Measurements from ENCODE around the gene SRMS. TPM values are rescaled to one million over a fixed set of nuclear protein-coding genes. Genes with fewer than 3 reads are reported as not detected.

The SRMS gene
- total and polyA plus RNA-seq, 7 donors: 0.19 to 2.4 TPM; not detected in 5

GRCh38 chr20:63589261-63590217 lies 42.0 kb upstream of the SRMS start:
- 91 to 93% methylated on average over 38 of the region's 38 CpGs for WGBS, 2 donors
- no peak for DNase-seq

GRCh38 chr20:63588641-63589041 lies 41.1 kb upstream of the SRMS start:
- 94% methylated on average over 11 of the region's 11 CpGs for WGBS, 2 donors
- Histone ChIP-seq H3K4me1 (no peaks in the 10 kb centered on the region), H3K36me3 (peaks cover 26 to 57% (median 30%) of the 10 kb centered on the region in 4 donors), H3K9me3 (no peaks in the 10 kb centered on the region), H3K4me3 (no peak overlapping the region), H3K27ac (no peak overlapping the region), H3K27me3 (no peaks in the 10 kb centered on the region)
- intact Hi-C loops (cut with DNase I): no loop called here
- TF ChIP-seq EP300 (IDR thresholded peaks at IDR 0.05) (no peak), CTCF (IDR thresholded peaks at IDR 0.05) (no peak), POLR2A (IDR thresholded peaks at IDR 0.05) (no peak), POLR2AphosphoS5 (IDR thresholded peaks at IDR 0.05) (no peak)
- DNase-seq: no peak

More at GRCh38 chr20:63589261-63590217, 42.0 kb upstream of the SRMS start:
- H3K4me3 ChIP-seq: no peak overlapping the region
- H3K27ac ChIP-seq: no peak overlapping the region
- H3K9me3 ChIP-seq: no peaks in the 10 kb centered on the region
- no peak for TF ChIP-seq EP300 (IDR thresholded peaks at IDR 0.05)
- TF ChIP-seq POLR2A (IDR thresholded peaks at IDR 0.05): no peak
- TF ChIP-seq CTCF (IDR thresholded peaks at IDR 0.05): no peak
- TF ChIP-seq POLR2AphosphoS5 (IDR thresholded peaks at IDR 0.05): no peak
- no peaks in the 10 kb centered on the region for H3K27me3 ChIP-seq
- peaks cover 0 to 6% (median 0%) of the 10 kb centered on the region in 4 donors for H3K4me1 ChIP-seq
- H3K36me3 ChIP-seq: peaks cover 26 to 66% (median 30%) of the 10 kb centered on the region in 4 donors
- intact Hi-C loops (cut with DNase I): no loop called here

GRCh38 chr20:63587776-63588591 lies 40.4 kb upstream of the SRMS start:
- Histone ChIP-seq H3K9me3 (no peaks in the 10 kb centered on the region), H3K27me3 (no peaks in the 10 kb centered on the region), H3K36me3 (peaks cover 26 to 51% (median 30%) of the 10 kb centered on the region in 4 donors), H3K4me1 (no peaks in the 10 kb centered on the region), H3K27ac (no peak overlapping the region), H3K4me3 (no peak overlapping the region)
- TF ChIP-seq CTCF (IDR thresholded peaks at IDR 0.05): no peak
- TF ChIP-seq POLR2AphosphoS5 (IDR thresholded peaks at IDR 0.05): no peak
- no peak for TF ChIP-seq EP300 (IDR thresholded peaks at IDR 0.05)
- no peak for TF ChIP-seq POLR2A (IDR thresholded peaks at IDR 0.05)
- DNase-seq: no peak
- 61 to 76% methylated on average over 19 of the region's 19 CpGs for WGBS, 2 donors
- intact Hi-C loops (cut with DNase I): no loop called here

- H3K27me3 ChIP-seq: no peaks in the 10 kb centered on the region
- intact Hi-C loops (cut with DNase I): no loop called here
- WGBS, 2 donors: 91 to 93% methylated on average over 12 of the region's 12 CpGs
- TF ChIP-seq POLR2AphosphoS5 (IDR thresholded peaks at IDR 0.05): no peak
- TF ChIP-seq POLR2A (IDR thresholded peaks at IDR 0.05): no peak
- no peak for DNase-seq
- H3K27ac ChIP-seq: no peak overlapping the region
- no peak overlapping the region for H3K4me3 ChIP-seq
- H3K36me3 ChIP-seq: peaks cover 20 to 43% (median 25%) of the 10 kb centered on the region in 4 donors
- no peaks in the 10 kb centered on the region for H3K9me3 ChIP-seq
- no peaks in the 10 kb centered on the region for H3K4me1 ChIP-seq
These were observed 39.7 kb upstream of the SRMS start for GRCh38 chr20:63587256-63587655.

- Histone ChIP-seq H3K36me3 (peaks cover 16 to 39% (median 21%) of the 10 kb centered on the region in 4 donors), H3K27me3 (no peaks in the 10 kb centered on the region), H3K4me1 (no peaks in the 10 kb centered on the region), H3K9me3 (no peaks in the 10 kb centered on the region), H3K27ac (no peak overlapping the region), H3K4me3 (no peak overlapping the region)
- 93 to 94% methylated on average over 17 of the region's 17 CpGs for WGBS, 2 donors
- no peak for TF ChIP-seq CTCF (IDR thresholded peaks at IDR 0.05)
- TF ChIP-seq POLR2A (IDR thresholded peaks at IDR 0.05): no peak
- no peak for TF ChIP-seq POLR2AphosphoS5 (IDR thresholded peaks at IDR 0.05)
- TF ChIP-seq EP300 (IDR thresholded peaks at IDR 0.05): no peak
- no peak for DNase-seq
- intact Hi-C loops (cut with DNase I): no loop called here
These were observed 39.2 kb upstream of the SRMS start for GRCh38 chr20:63586797-63587196.
